Psoas muscle (tissue), 8 donors: ENCODE results near the gene CCN2. TPM values are rescaled to one million over a fixed set of nuclear protein-coding genes. Genes with fewer than 3 reads are reported as not detected.

Source experiments
- ATAC-seq, 4 donors: fragments of 200-7000 bp; cut with Tn5 transposase; one replicate each; pipeline ENCODE4 v1.9.1; 2020; ENCODE audit warnings: moderate library complexity in 3 of 4, mild to moderate bottlenecking in 2 of 4
- DNase-seq, 2 donors: peaks; one replicate each; pipeline ENCODE4 v3.0.0-alpha.2; 2020
- H3K27ac ChIP-seq: fragments of 200-600 bp; one replicate; pipeline ENCODE4 v1.8.0; 2022
- H3K27me3 ChIP-seq, 3 donors: fragments of 200-600 bp in 1 of 3; one replicate each; pipeline versions ENCODE4 v1.6.1 to v1.8.0; 2013 to 2022; ENCODE audit warnings: low read length in 2 of 3, mild to moderate bottlenecking in 2 of 3, moderate library complexity in 1 of 3; ENCODE audit not compliant: insufficient read depth in 3 of 3
- H3K36me3 ChIP-seq, 2 donors: fragments of 200-600 bp in 1 of 2; one replicate each; pipeline versions ENCODE4 v1.6.1 to v1.8.0; 2013 to 2022; ENCODE audit warnings: low read depth in 1 of 2, mild to moderate bottlenecking in 1 of 2, moderate library complexity in 1 of 2; ENCODE audit not compliant: insufficient read depth in 1 of 2
- H3K4me1 ChIP-seq: fragments of 200-600 bp; one replicate; pipeline ENCODE4 v1.8.0; 2022
- H3K4me3 ChIP-seq: fragments of 200-600 bp; one replicate; pipeline ENCODE4 v1.8.0; 2022; ENCODE audit warnings: mild to moderate bottlenecking
- H3K9me3 ChIP-seq: fragments of 200-600 bp; one replicate; pipeline ENCODE4 v1.8.0; 2022
- CTCF ChIP-seq: fragments of 200-600 bp; IDR thresholded peaks from one replicate; pipeline ENCODE4 v1.8.0; 2022; ENCODE audit warnings: antibody characterized with exemption
- WGBS, 3 donors: extraction: QIAGEN DNeasy Blood & Tissue Kit; methylation state at CpG; one replicate each; pipeline versions ENCODE4 v1.1.6 to v1.1.7; 2013; 5-methylcytosine and 5-hydroxymethylcytosine counted together
- intact Hi-C, 2 donors: fragments of 100-400 bp; cut with DNase I; formaldehyde crosslinking; loops; one replicate each; pipeline versions ENCODE4 v1.11.0 to v1.14.2; 2022
- polyA plus RNA-seq, 3 donors: library from polyadenylated mRNA; stranded (reverse); fragments of 200-250 nt; gene quantifications; one replicate each; pipeline ENCODE4 v1.2.3, GENCODE V29; 2013
- total RNA-seq, 4 donors: library from RNA; stranded (reverse); fragmentation: NEBNext Ultra II Directional in 2 of 4; extraction: Animal tissue kit (Norgen Biotek cat#: 25700) in 2 of 4; gene quantifications; one replicate each; pipeline versions ENCODE4 v1.2.1 to v1.2.4, GENCODE V29; 2021 to 2023
- donor health status: healthy with polysubstance abuse.
- donor health status: DM: no; HTN: no; CAD: no; lungs with moderate emphysema.
- donor health status: Bipolar disorder and iron deficiency.
- donor health status: healthy.
- donor health status: DM: yes; HTN: yes; CAD: no.
- donor health status: DM: no; HTN: no; CAD: no.
- donor health status: DM: no; HTN: no; CAD: no.
- donor health status: DM: yes; HTN: yes; CAD: no.

Gene CCN2
- total and polyA plus RNA-seq, 7 donors, result 4.1 to 25.0 (median 14.3) TPM

DNA sequence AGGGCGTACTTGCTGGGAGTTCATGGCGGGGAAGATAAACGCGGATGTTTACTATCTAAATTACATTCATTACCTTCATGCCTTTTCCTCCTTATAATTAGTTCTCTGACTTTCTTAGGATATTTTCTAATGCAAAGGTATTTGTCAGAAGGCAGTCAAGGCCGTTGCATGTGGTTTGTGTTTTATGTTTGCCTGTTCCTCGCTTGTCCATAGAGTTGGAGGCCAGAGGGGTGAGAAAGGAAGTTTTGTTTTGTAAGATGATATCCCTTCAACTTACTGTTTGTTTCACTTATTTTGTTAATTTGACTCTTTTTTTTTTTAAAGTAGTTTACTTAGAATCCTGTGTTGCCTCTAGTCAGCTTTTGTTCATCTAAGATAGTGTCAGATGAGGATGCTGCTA lies 4.0 kb upstream of the CCN2 start:
- no peaks in the 10 kb centered on the region for H3K4me1 ChIP-seq
- H3K27ac ChIP-seq, result no peak overlapping the region
- DNase-seq, result no peak
- ATAC-seq, result no peak
- peaks cover 0 to 22% (median 2%) of the 10 kb centered on the region in 3 donors for H3K27me3 ChIP-seq
- intact Hi-C loops, result no loop called here
- H3K4me3 ChIP-seq, result peak overlapping the region; percentile 12
- no peaks in the 10 kb centered on the region for H3K9me3 ChIP-seq
- no peak for TF ChIP-seq CTCF
- 54 to 74% (median 68%) methylated on average over 6 of the region's 6 CpGs for WGBS, 3 donors
- H3K36me3 ChIP-seq, result no peaks in the 10 kb centered on the region

DNA sequence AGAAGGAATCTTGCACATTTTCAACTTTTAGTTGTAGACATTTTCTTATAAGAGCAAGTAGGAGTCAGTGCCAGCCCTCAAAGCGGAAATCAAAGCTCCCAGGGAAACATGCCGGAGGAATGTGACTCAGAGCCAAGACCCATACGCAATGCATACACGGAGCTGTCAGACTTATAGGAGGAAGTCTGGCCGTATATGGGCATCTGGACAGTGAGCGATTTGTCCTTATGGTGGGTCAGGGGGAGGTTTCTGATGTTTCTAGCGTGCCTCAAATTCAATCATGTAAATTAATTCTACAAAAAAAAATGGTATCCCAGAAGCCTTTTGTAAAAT lies 3.6 kb upstream of the CCN2 start:
- no peaks in the 10 kb centered on the region for H3K4me1 ChIP-seq
- no peak overlapping the region for H3K27ac ChIP-seq
- no peaks in the 10 kb centered on the region for H3K36me3 ChIP-seq
- DNase-seq (no peak), ATAC-seq (no peak)
- intact Hi-C loops, result no loop called here
- no peaks in the 10 kb centered on the region for H3K9me3 ChIP-seq
- TF ChIP-seq CTCF, result no peak
- WGBS, 3 donors, result 38 to 55% (median 40%) methylated on average over 7 of the region's 7 CpGs
- H3K4me3 ChIP-seq, result peak overlapping the region; percentile 12
- peaks cover 0 to 27% (median 2%) of the 10 kb centered on the region in 3 donors for H3K27me3 ChIP-seq

DNA sequence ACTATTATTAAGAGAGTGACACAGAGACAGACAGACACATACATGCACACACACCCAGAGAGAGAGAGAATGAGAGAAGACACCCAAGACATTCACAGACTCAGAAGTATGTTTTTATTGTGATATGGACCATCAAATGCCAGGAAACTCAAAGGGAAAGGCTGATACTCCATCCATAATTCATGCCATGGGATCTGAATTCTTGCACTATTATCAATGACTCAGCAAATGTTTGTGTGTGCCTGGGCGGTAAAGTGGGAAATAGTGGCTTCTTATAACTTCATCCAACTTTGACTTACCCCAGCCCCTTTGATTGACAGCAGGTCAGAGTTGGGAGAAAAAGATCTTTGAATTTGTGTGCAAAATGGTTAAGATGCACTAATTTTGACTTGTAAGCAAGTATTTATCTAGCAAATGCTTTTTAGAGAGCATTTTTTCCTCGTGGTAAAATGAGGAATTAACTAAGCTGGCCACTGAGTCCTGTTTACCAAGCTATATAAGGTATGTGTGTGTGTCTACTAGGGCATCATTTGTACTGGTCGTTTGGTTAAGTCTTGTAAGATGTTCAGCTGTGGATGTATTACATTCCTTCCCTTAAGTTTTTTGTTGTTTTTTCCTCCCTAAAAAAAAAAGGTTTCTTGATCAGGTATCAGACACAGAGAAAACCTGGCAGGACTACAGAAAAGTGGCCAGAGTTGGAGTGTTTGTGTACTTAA lies 3.0 kb upstream of the CCN2 start:
- Histone ChIP-seq H3K27ac (no peak overlapping the region), H3K9me3 (no peaks in the 10 kb centered on the region), H3K36me3 (no peaks in the 10 kb centered on the region), H3K27me3 (peaks cover 0 to 32% (median 2%) of the 10 kb centered on the region in 3 donors), H3K4me3 (no peak overlapping the region), H3K4me1 (no peaks in the 10 kb centered on the region)
- 36 to 44% (median 43%) methylated on average over 3 of the region's 3 CpGs for WGBS, 3 donors
- DNase-seq (no peak), ATAC-seq (no peak)
- TF ChIP-seq CTCF, result no peak
- intact Hi-C loops, result no loop called here

GRCh38 chr6:131952886-131953509 lies 1.8 kb upstream of the CCN2 start:
- Histone ChIP-seq H3K27me3 (peaks cover 0 to 44% (median 2%) of the 10 kb centered on the region in 3 donors), H3K27ac (no peak overlapping the region), H3K36me3 (no peaks in the 10 kb centered on the region), H3K4me3 (no peak overlapping the region), H3K4me1 (no peaks in the 10 kb centered on the region), H3K9me3 (no peaks in the 10 kb centered on the region)
- no peak for TF ChIP-seq CTCF
- 88 to 95% (median 92%) methylated on average over 4 of the region's 4 CpGs for WGBS, 3 donors
- intact Hi-C loops, result no loop called here
- ATAC-seq (no peak), DNase-seq (no peak)
